GM13977 (cell line): Measurements from ENCODE around the gene FEM1A.

Source experiments
- DNase-seq: peaks from one replicate; pipeline ENCODE4 v3.0.0; 2012; ENCODE audit warnings: low spot score
- CTCF ChIP-seq: IDR thresholded peaks from 2 replicates; pipeline ENCODE4 v1.5.1; 2012; ENCODE audit warnings: mild to moderate bottlenecking, control low read depth; ENCODE audit not compliant: insufficient read depth; ENCODE audit errors: extremely low read depth, missing control alignments
- in situ Hi-C: fragments of 300-500 bp; cut with MboI; formaldehyde crosslinking; loops from one replicate; pipeline ENCODE4 v1.12.0; 2022; ENCODE audit warnings: low sequenced_read_pairs, low pct_unique_long_range_greater_than_20kb, mixed read lengths, inconsistent platforms; ENCODE audit not compliant: unreplicated experiment

Gene FEM1A

DNA sequence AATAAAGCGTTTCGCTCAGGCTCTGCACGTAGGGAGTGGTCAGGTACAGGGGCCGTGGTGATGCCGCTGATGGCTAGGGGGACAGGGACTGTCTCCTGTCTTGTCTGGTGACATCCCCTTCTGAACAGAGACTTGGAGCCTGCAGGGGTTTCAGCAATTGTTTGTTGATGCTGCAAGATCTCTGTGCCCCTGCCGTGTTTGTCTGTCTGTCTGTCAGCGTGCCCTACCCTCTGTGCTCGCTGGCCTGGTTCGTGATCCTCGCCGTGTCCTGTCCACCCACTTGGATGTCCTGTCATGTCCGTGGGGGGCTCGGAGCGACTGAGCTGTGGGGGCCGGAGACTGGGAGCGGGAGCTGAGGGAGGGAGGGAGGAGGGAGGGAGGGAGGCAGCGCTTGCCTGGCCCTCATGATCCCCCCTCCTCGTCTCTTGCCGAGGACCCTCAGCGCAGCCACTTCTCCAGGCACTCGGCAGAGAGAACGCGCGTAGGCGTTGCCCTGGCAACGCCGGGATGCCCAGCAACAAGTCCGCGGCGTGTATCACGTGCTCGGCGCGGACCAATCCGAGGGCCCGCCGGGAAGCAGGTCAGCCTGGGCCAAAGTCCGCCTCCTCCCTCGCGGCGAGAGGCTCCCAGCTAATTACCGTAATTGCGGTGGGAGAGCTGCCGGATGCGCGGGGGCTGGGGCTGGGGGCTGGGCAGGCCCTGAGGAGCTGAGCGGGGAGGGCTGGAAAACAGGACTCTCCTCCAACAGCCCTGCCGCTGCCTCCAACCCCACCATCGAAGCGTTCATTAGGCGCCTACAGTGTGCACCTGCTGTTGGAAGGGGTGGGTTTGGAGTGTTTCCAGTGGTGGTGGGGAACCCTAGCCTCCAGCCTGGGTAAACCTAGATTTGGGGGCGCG, 31.9 kb upstream of the FEM1A start:
- in situ Hi-C loops = no loop called here
- TF ChIP-seq CTCF = no peak
- DNase-seq = peak; percentile 98

GRCh38 chr19:4760285-4760650, 31.3 kb upstream of the FEM1A start:
- in situ Hi-C loops = no loop called here
- no peak for DNase-seq
- TF ChIP-seq CTCF = no peak

- no peak for TF ChIP-seq CTCF
- no peak for DNase-seq
- in situ Hi-C loops = no loop called here
Observed at GRCh38 chr19:4763021-4763420, 28.5 kb upstream of the FEM1A start.

- DNase-seq = no peak
- TF ChIP-seq CTCF = no peak
- in situ Hi-C loops = no loop called here
Observed at GRCh38 chr19:4764393-4764660, 27.2 kb upstream of the FEM1A start.

DNA sequence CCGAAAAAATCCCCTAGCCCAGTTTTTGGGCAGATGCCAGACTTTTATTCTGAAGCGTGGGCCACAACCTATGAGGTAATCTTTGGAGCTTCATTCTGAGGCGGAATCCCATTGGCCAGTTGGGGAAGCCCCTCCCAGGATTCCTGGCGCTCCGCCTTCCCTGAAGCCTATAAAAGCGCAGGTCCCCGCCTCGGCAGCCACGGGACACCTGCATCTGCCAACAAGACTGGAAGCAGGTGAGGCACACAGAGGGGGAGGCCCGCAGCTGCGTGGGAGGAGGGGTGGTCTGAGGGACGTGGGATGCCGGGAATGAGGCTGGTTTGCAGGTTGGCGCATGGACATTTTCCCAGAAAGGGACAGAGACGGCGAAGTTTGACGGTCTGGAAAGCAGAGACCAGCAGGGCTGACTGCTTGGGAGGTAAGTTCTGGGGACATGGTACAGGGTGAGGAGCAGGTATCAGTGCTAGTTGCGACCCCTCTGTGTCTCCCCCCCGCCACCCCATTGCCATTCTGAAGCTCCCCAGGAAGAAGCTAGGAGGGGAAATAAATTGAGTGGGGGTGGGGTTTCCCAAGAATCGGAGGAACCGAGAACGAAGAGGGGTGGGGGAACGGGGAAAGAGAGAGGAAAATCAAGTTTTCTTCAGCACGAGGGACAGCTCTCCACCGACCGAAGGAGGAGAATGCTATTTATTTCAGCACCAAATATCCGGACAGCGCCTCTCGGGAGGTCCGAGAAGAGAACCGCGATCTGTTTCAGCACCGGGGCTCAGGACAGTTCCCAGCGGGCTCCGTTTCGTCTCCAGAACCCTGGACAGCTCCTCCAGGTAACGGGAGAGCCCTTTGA, 22.4 kb upstream of the FEM1A start:
- in situ Hi-C loops = no loop called here
- DNase-seq = peak; percentile 83
- no peak for TF ChIP-seq CTCF

DNA sequence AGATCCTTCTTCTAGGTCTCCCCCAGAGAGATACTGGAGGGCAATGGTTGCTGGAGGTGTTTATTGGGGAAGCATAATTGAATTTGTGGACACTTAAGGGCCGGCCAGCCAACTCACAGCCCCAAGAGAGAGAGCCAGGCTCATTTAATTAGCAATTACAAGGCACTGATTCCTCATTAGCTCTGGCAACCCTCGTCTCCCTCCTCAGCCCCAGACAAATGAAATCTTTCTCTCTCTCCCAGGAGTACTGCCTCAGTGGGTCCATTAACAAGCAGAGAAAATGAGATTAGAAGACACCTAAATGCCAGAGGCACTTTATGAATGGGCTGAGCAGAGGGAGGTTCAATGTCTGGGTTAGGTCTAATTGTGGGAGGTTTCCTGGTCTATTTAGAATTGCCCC, 19.0 kb upstream of the FEM1A start:
- no peak for DNase-seq
- in situ Hi-C loops = no loop called here
- TF ChIP-seq CTCF = no peak
